HG02678 (cell line): ENCODE results near the gene GLB1L3.

Source experiments
- ATAC-seq: cut with Tn5 transposase; IDR thresholded peaks from one replicate; pipeline ENCODE4 v1.9.1; 2021; ENCODE audit warnings: mild to moderate bottlenecking, moderate library complexity; ENCODE audit not compliant: unreplicated experiment

GLB1L3 gene, protein sequence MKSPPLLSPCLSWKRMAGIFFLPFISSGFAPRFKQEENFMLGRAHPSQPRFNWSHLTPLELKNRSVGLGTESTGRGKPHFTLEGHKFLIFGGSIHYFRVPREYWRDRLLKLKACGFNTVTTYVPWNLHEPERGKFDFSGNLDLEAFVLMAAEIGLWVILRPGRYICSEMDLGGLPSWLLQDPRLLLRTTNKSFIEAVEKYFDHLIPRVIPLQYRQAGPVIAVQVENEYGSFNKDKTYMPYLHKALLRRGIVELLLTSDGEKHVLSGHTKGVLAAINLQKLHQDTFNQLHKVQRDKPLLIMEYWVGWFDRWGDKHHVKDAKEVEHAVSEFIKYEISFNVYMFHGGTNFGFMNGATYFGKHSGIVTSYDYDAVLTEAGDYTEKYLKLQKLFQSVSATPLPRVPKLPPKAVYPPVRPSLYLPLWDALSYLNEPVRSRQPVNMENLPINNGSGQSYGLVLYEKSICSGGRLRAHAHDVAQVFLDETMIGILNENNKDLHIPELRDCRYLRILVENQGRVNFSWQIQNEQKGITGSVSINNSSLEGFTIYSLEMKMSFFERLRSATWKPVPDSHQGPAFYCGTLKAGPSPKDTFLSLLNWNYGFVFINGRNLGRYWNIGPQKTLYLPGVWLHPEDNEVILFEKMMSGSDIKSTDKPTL

DNA sequence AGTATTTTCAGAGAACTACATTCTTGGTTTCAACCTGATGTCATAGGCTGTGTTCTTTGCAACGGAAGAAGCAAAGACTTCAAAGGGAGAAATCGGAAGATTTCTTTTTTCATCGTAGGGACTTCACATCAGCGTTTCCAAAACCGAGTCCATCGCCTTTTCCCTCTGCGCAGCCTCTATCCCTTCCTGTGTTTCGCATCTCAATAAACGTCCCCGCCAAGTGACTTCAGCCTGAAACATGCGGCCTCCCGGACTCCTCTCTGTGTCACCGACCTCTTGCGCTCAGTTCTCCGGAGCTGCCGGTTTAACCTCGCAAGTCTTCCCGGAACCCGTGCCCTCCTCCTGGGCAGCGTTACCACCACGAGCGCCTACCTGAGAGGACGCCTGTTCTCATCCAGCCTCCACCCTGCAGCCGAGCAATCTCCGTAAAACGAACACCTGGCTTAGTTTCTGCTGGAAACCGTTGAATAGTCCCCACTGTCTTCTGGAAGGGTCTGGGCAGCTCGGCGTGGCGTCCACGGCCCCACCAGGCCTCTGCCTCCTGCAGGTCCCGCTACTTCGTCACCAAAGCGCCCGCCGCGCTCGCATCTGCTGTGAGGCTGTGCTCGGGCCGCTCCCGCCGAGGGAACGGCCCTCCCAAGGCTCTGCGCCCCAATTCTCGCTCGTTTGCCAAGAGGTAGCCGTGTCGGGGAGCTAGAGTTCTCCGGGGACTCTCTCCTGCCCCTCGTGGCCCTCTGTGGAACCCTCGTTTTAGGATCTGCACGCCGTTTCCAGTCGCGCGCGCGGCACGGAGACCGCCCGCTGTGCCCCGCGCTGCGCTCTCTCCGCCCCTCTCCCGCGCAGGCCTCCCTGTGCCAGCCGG is at the start of gene GLB1L3:
Gene GLB1L3 (plus strand): TSS at position 846 of the 862 bp plus-strand sequence. CDS start 362 bp downstream, outside the sequence.
- peak; percentile 83 for ATAC-seq

DNA sequence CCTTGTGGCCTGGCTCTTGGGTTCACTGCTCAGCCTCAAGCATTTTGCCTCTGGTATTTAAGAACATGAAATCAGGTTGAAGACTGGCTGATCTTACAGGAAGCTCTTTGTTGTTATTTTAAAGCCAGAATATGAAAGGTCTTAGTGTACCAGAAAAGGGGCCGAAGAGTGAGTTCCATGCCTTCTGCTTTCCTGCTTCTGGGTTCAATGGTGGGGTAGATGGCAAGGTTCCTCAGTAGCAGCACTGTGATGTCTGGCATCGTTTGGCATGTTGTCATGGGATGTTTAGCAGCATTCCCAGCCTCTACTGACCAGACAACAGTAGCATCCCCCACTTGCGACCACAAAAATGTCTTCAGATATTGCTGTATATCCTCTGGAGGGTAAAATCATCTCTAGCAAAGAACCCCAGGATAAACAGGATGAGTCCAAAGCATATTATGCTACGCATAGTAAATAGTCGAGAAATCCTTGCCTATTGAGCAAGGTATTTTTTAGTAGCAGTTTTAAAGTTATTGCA is 49.3 kb upstream of the GLB1L3 start:
- no peak for ATAC-seq

DNA sequence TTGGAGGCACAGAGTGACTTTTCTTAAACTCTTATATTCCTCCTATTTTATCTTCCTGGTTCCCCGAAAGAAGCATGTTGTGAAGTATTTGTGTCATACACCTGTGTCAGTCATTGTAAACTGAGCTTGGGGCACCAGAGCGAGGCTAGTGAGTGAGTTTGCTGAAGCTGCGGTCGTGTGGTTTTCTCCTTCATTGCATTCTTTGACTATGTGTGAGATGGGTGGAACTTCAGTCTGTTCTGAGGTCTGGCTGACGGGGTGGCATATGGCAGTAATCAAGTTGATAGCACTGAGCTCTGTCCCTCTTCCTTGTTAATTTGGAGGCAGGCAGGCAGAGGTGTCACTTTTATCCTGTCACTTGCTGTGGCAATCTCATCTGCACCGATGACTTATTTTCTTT is 47.6 kb upstream of the GLB1L3 start:
- peak; percentile 57 for ATAC-seq

DNA sequence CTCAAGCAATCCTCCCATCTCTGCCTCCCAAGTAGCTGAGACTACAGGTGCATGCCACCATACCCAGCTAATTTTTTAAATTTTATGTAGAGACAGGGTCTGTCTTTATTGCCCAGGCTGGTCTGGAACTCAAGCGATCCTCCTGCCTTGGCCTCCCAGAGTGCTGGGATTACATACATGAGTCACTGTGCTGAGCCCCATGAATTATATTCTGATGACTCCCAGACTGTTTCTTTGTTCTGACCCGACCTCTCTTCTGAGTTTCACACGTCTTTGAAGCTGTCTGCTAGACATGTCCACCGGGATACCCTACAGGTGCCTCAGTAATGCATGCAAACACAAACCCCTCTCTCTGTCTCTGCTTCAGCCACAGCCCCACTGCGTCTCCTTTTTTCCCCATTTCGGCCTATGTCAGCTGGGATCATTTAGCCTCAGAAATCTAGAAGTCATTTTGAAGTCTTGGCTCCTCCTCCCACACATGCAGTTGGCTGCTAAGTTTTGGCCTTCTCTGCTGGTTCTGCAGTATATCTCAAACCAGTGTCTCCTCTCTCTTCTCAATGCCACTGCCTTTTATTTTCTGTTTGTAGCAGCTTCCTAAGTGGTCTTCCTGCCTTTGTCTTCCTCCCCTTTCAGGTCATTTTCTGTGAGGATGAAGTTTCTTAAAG is 46.9 kb upstream of the GLB1L3 start:
- no peak for ATAC-seq

DNA sequence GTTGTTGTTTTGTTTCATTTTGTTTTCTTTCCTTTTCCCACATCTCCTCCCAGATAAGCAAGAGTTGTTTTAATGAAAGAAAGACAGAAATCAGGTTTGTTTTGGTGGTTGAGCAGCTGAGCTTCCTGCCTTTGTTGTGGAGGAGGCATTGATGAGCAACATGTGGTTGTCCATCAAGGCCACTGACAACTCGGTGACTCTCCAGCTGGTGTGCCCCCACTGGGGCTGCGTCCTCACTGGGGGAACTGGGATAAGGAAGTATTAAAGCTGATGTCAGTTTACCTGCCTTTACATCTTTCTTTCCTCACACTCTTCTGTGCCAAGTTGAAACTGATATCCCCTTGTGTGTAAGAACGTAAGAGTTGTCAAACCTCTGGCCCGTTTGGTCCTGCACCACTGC is 45.8 kb upstream of the GLB1L3 start:
- ATAC-seq = no peak

DNA sequence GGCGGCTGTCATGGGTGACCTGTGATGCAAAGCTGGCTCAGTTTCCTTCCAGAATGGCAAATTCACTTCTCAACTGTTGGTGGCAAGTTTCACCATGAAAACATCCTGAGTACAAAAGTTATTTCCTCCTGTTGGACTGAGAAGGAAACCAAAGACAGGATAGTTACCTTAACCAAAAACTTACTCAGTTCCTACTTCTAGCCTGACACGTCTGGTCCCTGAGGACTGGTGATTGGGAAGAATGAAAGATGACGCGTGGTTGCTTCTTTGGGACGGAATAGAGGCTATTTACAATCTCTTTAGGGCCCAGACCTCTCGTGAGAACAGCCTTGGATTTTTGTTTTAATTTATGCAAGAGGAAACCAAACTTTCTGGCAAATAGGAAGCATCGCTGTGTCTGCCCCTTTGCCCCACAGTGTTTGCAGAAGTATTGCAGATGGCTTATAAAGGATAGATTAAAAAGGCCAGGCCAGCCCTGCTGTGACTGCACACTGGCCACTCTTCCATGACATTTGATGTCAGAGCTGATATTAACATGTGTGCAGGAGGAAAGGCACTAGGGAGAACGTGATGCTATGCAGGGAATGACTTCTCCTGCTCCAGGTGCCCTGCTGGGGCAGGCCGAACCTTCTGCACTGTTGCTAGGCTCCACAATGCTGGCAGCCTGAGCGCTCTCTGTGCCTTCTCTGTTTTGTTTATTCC is 44.1 kb upstream of the GLB1L3 start:
- ATAC-seq = no peak

DNA sequence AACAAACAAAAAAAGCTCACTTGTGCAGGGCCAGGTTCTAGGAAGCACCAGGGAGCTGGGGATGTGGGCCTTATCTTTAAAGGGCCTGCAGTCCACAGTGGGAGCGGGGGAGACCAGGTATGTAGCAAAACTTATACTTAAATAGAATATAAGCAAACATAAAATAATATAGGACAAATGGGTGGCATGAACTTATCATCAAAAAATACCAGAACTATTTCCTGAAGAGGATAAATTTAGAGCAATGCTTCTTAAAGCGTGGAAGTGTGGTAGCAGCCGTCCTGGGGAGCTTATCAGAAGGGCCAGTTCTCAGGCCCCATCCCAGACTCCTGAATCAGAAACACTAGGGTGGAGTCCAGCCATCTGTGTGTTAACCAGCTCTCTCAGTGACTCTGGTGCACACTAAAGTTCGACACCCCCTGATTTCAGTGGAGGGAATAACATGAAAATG is 42.4 kb upstream of the GLB1L3 start:
- ATAC-seq = no peak

DNA sequence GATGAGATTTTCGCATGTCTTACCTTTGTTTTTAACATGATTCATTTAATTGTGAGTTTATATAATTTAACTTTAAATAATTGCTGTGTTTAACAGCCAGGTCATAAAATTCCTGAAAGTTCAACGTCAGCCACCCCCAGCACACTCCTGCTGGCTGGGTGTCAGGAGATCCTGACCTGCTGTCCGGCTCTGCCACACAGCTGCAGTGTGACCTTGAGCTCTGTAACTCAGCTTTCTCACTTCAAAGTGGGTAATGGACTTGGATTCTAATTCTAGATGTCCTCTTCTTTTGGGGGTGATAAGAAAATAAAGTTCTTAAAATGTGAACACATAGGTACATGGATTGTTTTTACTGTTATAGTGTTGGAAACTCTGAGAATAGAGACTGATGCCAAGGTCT is 40.8 kb upstream of the GLB1L3 start:
- ATAC-seq = no peak

DNA sequence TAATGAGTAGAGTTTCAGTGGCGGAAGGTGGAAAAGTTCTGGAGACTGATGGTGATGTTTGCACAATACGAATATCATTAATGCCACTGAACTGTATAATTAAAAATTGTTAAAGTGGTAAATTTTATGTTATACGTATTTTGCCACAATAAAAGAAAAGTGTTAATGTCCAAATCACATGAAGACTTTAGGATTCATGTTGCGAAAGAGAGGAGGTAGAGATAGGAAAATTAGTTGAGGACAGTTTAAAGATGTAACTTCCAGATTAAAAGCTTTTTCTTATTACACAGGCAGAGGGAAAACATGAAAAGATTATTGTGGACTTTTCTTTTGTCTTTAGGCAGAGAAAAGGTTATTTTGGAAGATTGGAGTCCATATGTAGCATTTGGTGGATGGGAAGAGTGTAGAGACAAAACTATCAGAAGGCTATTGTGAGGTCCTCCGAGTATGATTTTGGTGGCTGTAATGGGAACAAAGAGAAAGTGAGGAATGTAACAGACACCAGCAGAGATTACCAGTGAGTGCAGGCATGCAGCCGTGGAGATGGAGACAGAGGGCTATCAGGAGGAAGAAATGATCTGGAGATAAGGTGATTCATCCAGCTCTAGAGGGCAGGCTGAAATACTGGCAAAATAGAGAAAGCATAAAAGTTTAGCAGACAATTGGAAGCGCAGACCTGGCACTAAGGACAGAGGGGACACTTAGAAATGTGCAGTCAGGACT is 39.2 kb upstream of the GLB1L3 start:
- no peak for ATAC-seq

DNA sequence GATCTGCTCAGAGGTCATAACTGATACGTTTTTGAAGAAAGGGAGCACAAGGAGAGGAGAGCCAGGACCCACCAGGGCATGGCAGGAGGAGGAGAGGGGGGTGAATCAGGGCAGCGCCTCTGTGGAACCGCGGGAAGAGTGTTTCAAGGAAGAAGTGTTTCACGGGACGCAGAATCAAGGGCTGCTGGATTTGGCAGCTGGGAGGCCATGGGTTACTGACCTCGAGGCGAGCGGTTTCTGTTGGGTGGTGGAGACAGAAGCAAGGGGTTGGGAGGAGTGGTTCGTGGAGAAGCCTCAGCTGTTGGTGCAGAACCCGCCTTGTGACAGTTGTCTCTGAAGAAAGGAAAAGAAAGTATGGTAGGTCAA is 38.6 kb upstream of the GLB1L3 start:
- ATAC-seq = no peak

DNA sequence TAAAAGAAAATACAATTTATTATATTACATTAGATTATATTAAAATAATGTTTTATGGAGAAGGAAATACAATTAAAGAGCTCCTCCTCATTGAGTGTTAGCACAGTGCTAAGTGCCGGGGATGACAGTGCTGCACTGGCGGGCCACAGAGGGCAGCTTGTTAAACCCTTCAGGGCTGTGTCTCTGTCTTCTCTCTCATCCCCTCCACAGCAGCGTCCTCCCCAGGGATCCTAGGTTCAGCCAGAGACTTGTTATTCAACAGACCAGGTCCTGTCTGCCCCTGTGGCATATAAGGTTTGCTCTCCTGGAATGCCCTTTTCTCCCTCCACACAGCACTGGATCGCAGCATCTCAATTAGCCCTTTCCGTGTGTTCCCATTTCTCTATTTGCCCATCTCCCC is 37.2 kb upstream of the GLB1L3 start:
- no peak for ATAC-seq

DNA sequence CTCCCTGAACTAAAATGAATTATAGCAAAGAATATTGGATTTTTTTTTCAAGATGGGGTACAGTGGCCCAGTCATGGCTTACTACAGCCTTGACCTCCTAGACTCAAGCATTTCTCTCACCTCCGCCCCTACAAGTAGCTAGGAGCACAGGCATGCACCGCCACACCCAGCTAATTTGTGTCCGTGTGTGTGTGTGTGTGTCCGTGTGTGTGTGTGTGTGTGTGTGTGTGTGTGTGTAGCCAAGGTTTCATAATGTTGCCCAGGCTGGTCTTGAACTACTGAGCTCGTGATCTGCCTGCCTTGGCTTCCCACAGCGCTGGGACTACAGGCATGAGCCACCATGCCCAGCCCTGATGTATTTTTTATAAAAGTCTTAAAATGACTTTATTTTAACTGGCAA is 35.6 kb upstream of the GLB1L3 start:
- no peak for ATAC-seq

DNA sequence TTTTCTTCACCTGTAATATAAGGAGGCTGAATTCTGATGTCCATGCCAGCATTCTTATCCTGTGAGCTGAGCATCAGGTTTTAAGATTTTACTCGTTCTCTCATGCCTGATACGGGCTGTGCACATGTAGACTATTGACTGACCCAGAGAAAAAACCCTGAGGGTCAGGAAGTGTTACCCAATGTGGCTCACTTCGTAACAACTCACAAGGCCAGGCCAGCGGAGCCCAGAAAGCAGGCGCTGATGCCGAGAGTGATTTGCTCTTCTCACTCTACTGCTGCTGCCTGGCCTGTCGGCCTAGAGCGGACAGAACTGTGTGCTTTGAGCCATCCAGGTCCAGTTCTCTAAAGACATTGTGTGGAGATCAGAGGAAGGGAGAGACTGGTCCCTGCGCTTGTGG is 33.8 kb upstream of the GLB1L3 start:
- no peak for ATAC-seq

DNA sequence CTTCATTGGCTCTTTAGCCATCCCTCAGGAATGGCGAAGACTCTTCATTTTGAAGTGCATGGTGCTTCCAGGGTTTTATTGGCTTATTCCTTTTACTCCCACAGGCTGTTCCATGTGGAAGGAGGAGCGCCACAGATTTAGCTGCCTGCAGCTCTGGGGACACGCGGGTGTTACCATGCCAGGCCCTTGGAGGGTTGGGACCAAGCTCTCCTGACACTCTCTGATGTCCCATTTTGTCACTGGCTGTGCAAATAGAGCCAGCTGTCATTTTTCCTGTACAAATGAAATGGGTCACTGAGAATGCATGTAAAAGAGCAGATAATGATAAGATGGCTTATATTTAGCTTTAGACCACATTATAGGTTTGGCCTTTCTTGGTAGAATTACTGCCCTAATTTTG is 32.3 kb upstream of the GLB1L3 start:
- ATAC-seq = no peak

DNA sequence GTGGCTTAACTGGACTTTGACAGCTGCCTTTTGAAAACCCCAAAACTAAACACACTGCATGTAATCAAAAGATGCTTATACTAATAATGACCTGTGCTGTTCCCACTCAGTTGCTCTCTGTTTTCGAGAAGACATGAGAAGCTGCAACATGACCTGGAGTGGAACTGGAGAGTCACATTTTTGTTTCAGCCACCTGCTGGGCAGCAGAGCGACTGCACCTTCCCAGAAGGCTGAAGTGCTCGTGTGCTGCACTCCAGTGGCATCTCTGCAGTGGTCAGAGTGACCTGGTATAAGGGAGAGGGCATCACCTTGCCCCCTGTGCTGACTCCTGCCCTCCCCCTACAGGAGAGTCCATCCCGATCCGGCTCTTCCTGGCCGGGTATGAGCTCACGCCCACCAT is 31.6 kb upstream of the GLB1L3 start:
- ATAC-seq = peak; percentile 86

DNA sequence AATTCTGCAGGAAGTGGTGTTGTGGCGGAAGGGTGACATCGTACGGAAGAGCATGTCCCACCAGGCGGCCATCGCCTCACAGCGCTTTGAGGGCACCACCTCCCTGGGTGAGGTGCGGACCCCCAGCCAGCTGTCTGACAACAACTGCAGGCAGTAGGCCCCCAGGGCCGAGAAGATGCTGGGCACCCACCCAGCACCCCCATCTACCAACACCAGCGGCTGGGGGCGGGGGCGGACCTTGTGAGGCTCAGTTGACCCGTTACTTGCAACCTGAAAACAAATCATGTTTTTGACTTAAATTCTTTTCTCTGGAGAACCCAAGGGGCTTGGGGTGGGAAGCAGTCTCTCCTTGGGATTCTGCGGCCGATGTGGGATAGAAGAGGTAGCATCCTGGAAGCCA is 30.7 kb upstream of the GLB1L3 start:
- no peak for ATAC-seq

DNA sequence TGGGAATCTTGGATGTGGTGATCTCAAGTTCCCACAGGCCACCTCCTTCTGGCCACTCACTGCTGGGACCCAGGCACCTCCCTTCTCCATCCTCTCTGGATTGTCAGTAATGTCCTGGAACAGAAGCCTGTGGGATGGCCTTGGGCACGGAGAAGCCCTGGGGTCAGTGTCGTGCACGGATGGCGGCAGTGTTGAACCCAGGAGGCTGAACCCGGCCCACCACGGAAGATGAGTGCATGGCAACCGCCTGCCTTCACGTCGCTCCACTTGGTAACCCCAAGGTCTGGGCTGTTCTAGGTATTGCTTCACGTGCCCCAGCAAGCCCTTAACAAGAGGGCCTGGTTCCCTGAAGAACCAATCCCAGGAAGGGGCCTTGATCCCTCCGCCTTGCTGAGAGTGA is 30.1 kb upstream of the GLB1L3 start:
- ATAC-seq = no peak

DNA sequence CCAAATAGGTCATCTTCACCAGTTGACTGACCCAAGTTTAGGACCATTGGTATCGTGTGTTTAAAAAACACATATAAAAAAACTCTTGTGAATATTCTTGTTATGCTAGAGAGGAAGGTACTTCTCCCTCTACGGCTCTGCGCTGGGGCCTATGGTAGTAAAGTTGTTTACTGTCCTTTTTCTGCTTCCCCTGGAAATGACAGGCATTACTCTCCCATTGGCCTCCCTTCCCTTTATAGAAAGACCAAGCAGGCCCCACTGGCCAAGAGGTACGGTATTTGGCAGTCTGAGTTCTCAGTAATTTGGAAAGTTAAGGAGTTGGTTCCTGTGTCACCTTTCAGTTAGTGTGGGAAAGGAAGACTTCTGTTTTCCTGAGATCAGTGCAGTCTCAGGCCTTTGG is 29.5 kb upstream of the GLB1L3 start:
- ATAC-seq = no peak

DNA sequence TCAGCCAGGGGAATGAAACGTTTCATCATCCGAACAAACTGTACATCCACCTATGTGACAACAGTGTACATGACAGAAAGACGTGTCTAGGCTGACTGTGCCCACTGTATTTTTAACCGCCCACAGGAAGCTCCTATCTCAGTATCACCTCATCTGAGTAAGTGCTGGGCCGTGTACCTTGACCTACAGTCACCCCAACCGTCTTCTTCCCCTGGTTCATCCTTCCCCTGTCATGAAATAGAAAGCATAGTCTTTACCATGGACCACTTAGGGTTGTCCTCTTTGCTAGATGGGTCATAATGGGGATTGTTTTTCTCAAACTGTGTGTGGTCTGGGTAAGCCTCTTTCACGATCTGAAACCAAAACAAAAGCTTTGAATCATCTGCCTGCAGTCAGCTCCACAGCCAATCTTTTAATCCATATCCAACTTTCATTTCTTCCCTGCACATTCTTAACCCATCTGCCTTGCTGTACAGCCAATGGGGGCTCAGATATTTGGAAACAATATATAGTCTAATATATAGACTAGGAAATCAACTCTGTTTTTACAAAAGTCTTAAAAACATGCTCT is 27.2 kb upstream of the GLB1L3 start:
- ATAC-seq = no peak
